OCI-LY1 (cell line): ENCODE measurements around the gene CTNNA2.

Source experiments
- H2AFZ ChIP-seq: fragments of 200-600 bp; sonication (generic), shearing (Covaris generic); 2 replicates; pipeline ENCODE4 v1.6.0; 2014; ENCODE audit warnings: antibody characterized with exemption, mild to moderate bottlenecking, low read length
- H3F3A ChIP-seq: fragments of 200-600 bp; sonication (generic), shearing (Covaris generic); 2 replicates; pipeline ENCODE4 v1.6.0; 2014; ENCODE audit warnings: mild to moderate bottlenecking, antibody characterized with exemption, low read length, moderate library complexity; ENCODE audit not compliant: insufficient read depth
- H3K27ac ChIP-seq: fragments of 200-600 bp; sonication (generic); 2 replicates; pipeline ENCODE4 v1.5.1; 2014; ENCODE audit warnings: low read length, mixed run types, mild to moderate bottlenecking, low read depth; ENCODE audit not compliant: poor library complexity, severe bottlenecking
- H3K27me3 ChIP-seq: fragments of 200-600 bp; sonication (generic); 2 replicates; pipeline ENCODE4 v1.6.0; 2014; ENCODE audit warnings: antibody characterized with exemption, mild to moderate bottlenecking, low read length, moderate library complexity; ENCODE audit not compliant: insufficient read depth
- H3K36me3 ChIP-seq: fragments of 200-600 bp; sonication (generic); 2 replicates; pipeline ENCODE4 v1.6.1; 2014; ENCODE audit warnings: mild to moderate bottlenecking, antibody characterized with exemption, low read length, moderate library complexity, mixed read lengths; ENCODE audit not compliant: insufficient read depth
- H3K4me1 ChIP-seq: fragments of 200-600 bp; sonication (generic); 2 replicates; pipeline ENCODE4 v1.5.1; 2014; ENCODE audit warnings: mild to moderate bottlenecking, low read length, moderate library complexity; ENCODE audit not compliant: insufficient read depth, severe bottlenecking
- H3K4me2 ChIP-seq: fragments of 200-600 bp; sonication (generic), shearing (Covaris generic); 2 replicates; pipeline ENCODE4 v1.6.1; 2014; ENCODE audit warnings: low read length
- H3K4me3 ChIP-seq: fragments of 200-600 bp; sonication (generic); 2 replicates; pipeline ENCODE4 v1.5.1; 2014; ENCODE audit warnings: low read length, low read depth, mild to moderate bottlenecking, mixed read lengths; ENCODE audit not compliant: poor library complexity, severe bottlenecking
- H3K79me2 ChIP-seq: fragments of 200-600 bp; shearing (Covaris generic); 2 replicates; pipeline ENCODE4 v1.6.1; 2016; ENCODE audit warnings: mixed run types, low read length, mixed read lengths; ENCODE audit not compliant: insufficient read depth
- H3K9ac ChIP-seq: fragments of 200-600 bp; sonication (generic), shearing (Covaris generic); 2 replicates; pipeline ENCODE4 v1.6.1; 2014; ENCODE audit warnings: mild to moderate bottlenecking, low read length, mixed read lengths
- H3K9me2 ChIP-seq: fragments of 200-600 bp; sonication (generic), shearing (Covaris generic); 2 replicates; pipeline ENCODE4 v1.6.1; 2014; ENCODE audit warnings: low read depth, mild to moderate bottlenecking, low read length, mixed read lengths
- H3K9me3 ChIP-seq: fragments of 200-600 bp; shearing (Covaris generic); 2 replicates; pipeline ENCODE4 v1.6.1; 2014; ENCODE audit warnings: low read length, mixed read lengths
- H4K20me1 ChIP-seq: fragments of 200-600 bp; sonication (generic), shearing (Covaris generic); 2 replicates; pipeline ENCODE4 v1.6.0; 2016; ENCODE audit warnings: mild to moderate bottlenecking, low read length; ENCODE audit not compliant: insufficient read depth
- CTCF ChIP-seq: fragments of 200-600 bp; sonication (generic), shearing (Covaris generic); IDR thresholded peaks from 2 replicates; pipeline ENCODE4 v1.5.1; 2017; ENCODE audit warnings: mild to moderate bottlenecking, antibody characterized with exemption, low read length, moderate library complexity, mixed read lengths
- EZH2 ChIP-seq: fragments of 200-600 bp; sonication (generic), shearing (Covaris generic); IDR thresholded peaks from 2 replicates; pipeline ENCODE4 v1.8.0; 2017; ENCODE audit warnings: borderline replicate concordance, mixed run types, mild to moderate bottlenecking, antibody characterized with exemption, low read length, moderate library complexity, mixed read lengths

CTNNA2 gene

GRCh38 chr2:79630972-79631557 lies 118.2 kb downstream of the CTNNA2 start:
- Histone ChIP-seq H3K27me3 (no peaks in the 10 kb centered on the region), H3K9me3 (no peaks in the 10 kb centered on the region), H4K20me1 (no peaks in the 10 kb centered on the region), H3K79me2 (no peaks in the 10 kb centered on the region), H3F3A (no peaks in the 10 kb centered on the region), H3K27ac (no peak overlapping the region), H3K9me2 (no peaks in the 10 kb centered on the region), H3K4me1 (no peaks in the 10 kb centered on the region), H2AFZ (no peak overlapping the region), H3K9ac (no peak overlapping the region), H3K4me3 (no peak overlapping the region), H3K4me2 (no peak overlapping the region), H3K36me3 (no peaks in the 10 kb centered on the region)
- no peak for TF ChIP-seq CTCF
- TF ChIP-seq EZH2: no peak

- Histone ChIP-seq H3K36me3 (no peaks in the 10 kb centered on the region), H3F3A (no peaks in the 10 kb centered on the region), H3K9me2 (no peaks in the 10 kb centered on the region), H3K27ac (no peak overlapping the region), H3K9ac (no peak overlapping the region), H4K20me1 (no peaks in the 10 kb centered on the region), H3K27me3 (no peaks in the 10 kb centered on the region), H3K79me2 (no peaks in the 10 kb centered on the region), H3K4me3 (no peak overlapping the region), H3K4me2 (no peak overlapping the region), H2AFZ (no peak overlapping the region), H3K4me1 (no peaks in the 10 kb centered on the region), H3K9me3 (no peaks in the 10 kb centered on the region)
- no peak for TF ChIP-seq EZH2
- no peak for TF ChIP-seq CTCF
Observed at GRCh38 chr2:79638410-79638809, 125.6 kb downstream of the CTNNA2 start.

GRCh38 chr2:79638954-79639353 lies 126.1 kb downstream of the CTNNA2 start:
- no peaks in the 10 kb centered on the region for H3K79me2 ChIP-seq
- no peak for TF ChIP-seq CTCF
- TF ChIP-seq EZH2: no peak
- H3K27me3 ChIP-seq: no peaks in the 10 kb centered on the region
- no peaks in the 10 kb centered on the region for H3F3A ChIP-seq
- no peaks in the 10 kb centered on the region for H4K20me1 ChIP-seq
- H3K36me3 ChIP-seq: no peaks in the 10 kb centered on the region
- no peaks in the 10 kb centered on the region for H3K9me3 ChIP-seq
- H3K9ac ChIP-seq: no peak overlapping the region
- H3K4me2 ChIP-seq: no peak overlapping the region
- H3K9me2 ChIP-seq: no peaks in the 10 kb centered on the region
- no peak overlapping the region for H2AFZ ChIP-seq
- H3K4me1 ChIP-seq: no peaks in the 10 kb centered on the region
- no peak overlapping the region for H3K4me3 ChIP-seq
- no peak overlapping the region for H3K27ac ChIP-seq
